NCI-H526 treated with DMSO at 0.1 percent for 48 hours (cell line): Measurements from ENCODE around the gene PCDHA10.
"Not testable (repeated sequence)": the region's sequence is repeated elsewhere in the genome, so short reads cannot be mapped to it uniquely, and the experiment has no call there.

ENCODE experiments used
- DNase-seq: peaks from one replicate; lab custom pipeline; 2025; lab: John Stamatoyannopoulos, UW

Gene PCDHA10

GRCh38 chr5:140840978-140841962, 14.4 kb upstream of the PCDHA10 start, which contains the start of gene PCDHA8:
TSS of gene PCDHA8 (plus strand) at chr5:140841187. CDS start at chr5:140841322, 135 bp downstream.
- DNase-seq: no peak

GRCh38 chr5:140842798-140843733, 12.6 kb upstream of the PCDHA10 start:
- no peak for DNase-seq

GRCh38 chr5:140848139-140849102, 7.3 kb upstream of the PCDHA10 start, which contains the start of gene PCDHA9:
TSS of gene PCDHA9 (plus strand) at chr5:140848382. CDS start at chr5:140848496, 114 bp downstream.
- not testable (repeated sequence) for DNase-seq

GRCh38 chr5:140849831-140850634, 5.7 kb upstream of the PCDHA10 start:
- DNase-seq: not testable (repeated sequence)

- DNase-seq: no peak
Measured at GRCh38 chr5:140857177-140857986, 1.7 kb downstream of the PCDHA10 start.

- no peak for DNase-seq
Measured at GRCh38 chr5:140857987-140858240, 2.2 kb downstream of the PCDHA10 start.

GRCh38 chr5:140862441-140863295, 7.0 kb downstream of the PCDHA10 start:
- no peak for DNase-seq

- DNase-seq: no peak
Measured at GRCh38 chr5:140868721-140869554, 13.2 kb downstream of the PCDHA10 start, which contains the start of gene PCDHA11. TSS of gene PCDHA11 (plus strand) at chr5:140868957. CDS start at chr5:140869104, 147 bp downstream.

GRCh38 chr5:140869555-140869886, 13.8 kb downstream of the PCDHA10 start:
- DNase-seq: no peak

- no peak for DNase-seq
Measured at GRCh38 chr5:140870221-140871201, 14.8 kb downstream of the PCDHA10 start.

- no peak for DNase-seq
Measured at GRCh38 chr5:140875085-140876065, 19.7 kb downstream of the PCDHA10 start, which contains the start of gene PCDHA12. TSS of gene PCDHA12 (plus strand) at chr5:140875308. CDS start at chr5:140875473, 165 bp downstream.

- not testable (repeated sequence) for DNase-seq
Measured at GRCh38 chr5:140876541-140877261, 21.0 kb downstream of the PCDHA10 start.

GRCh38 chr5:140877262-140877581, 21.5 kb downstream of the PCDHA10 start:
- no peak for DNase-seq

- DNase-seq: no peak
Measured at GRCh38 chr5:140881889-140882590, 26.3 kb downstream of the PCDHA10 start, which contains the start of gene PCDHA13. TSS of gene PCDHA13 (plus strand) at chr5:140882124. CDS start at chr5:140882269, 145 bp downstream.
